ENCODE data around the gene KRTAP9-7. TPM values are rescaled to one million over a fixed set of nuclear protein-coding genes. Genes with fewer than 3 reads are reported as not detected.
"Not testable (repeated sequence)": the region's sequence is repeated elsewhere in the genome, so short reads cannot be mapped to it uniquely, and the experiment has no call there.

KRTAP9-7 gene
- total RNA-seq, 2 donors from 2014 or later = not detected

GRCh38 chr17:41231731-41232130, 43.8 kb upstream of the KRTAP9-7 start:
- Mint-ChIP-seq H3K4me1 (no peaks in the 10 kb centered on the region), H3K27ac (no peak overlapping the region), H3K27me3 (ENCODE audit: insufficient read depth) (peaks cover 22% of the 10 kb centered on the region), H3K36me3 (ENCODE audit: low read depth) (no peaks in the 10 kb centered on the region), H3K9me3 (no peaks in the 10 kb centered on the region), H3K4me3 (no peak overlapping the region)
- no peak for DNase-seq
- H3K9me3 ChIP-seq (ENCODE audit: control insufficient read depth, low read length) = no peaks in the 10 kb centered on the region
- H3K36me3 ChIP-seq (ENCODE audit: control insufficient read depth, insufficient read depth, low read length) = no peaks in the 10 kb centered on the region
- no peaks in the 10 kb centered on the region for H3K4me1 ChIP-seq (ENCODE audit: control insufficient read depth, insufficient read depth, low read length)
- no peak overlapping the region for H3K9ac ChIP-seq (ENCODE audit: extremely low read depth, low read length, poor library complexity, severe bottlenecking)
- no peak overlapping the region for H3K27ac ChIP-seq (ENCODE audit: low read depth, low read length)
- WGBS, 2 experiments (ENCODE audit: insufficient coverage in 1 of 2, insufficient read length in 1 of 2) = 88 to 89% methylated on average over 6 of the region's 6 CpGs
- H3K27me3 ChIP-seq (ENCODE audit: control insufficient read depth, insufficient read depth, low read length, poor library complexity, severe bottlenecking) = peaks cover 8% of the 10 kb centered on the region
- no peak for TF ChIP-seq CTCF (conservative IDR thresholded peaks at IDR 0.05)
- H3K4me3 ChIP-seq (ENCODE audit: low read length) = no peak overlapping the region

GRCh38 chr17:41232399-41233105, 42.9 kb upstream of the KRTAP9-7 start, which contains the start of gene KRTAP9-3:
Gene KRTAP9-3 (plus strand): TSS chr17:41232449. CDS start chr17:41232502, 53 bp downstream.
- H3K4me3 Mint-ChIP-seq; H3K4me1 ChIP-seq (ENCODE audit: control insufficient read depth, insufficient read depth, low read length); H3K27me3 ChIP-seq (ENCODE audit: control insufficient read depth, insufficient read depth, low read length, poor library complexity, severe bottlenecking); H3K36me3 Mint-ChIP-seq (ENCODE audit: low read depth); H3K36me3 ChIP-seq (ENCODE audit: control insufficient read depth, insufficient read depth, low read length); H3K27ac Mint-ChIP-seq; H3K4me1 Mint-ChIP-seq; H3K9me3 ChIP-seq (ENCODE audit: control insufficient read depth, low read length); H3K9me3 Mint-ChIP-seq; H3K4me3 ChIP-seq (ENCODE audit: low read length); DNase-seq; H3K27ac ChIP-seq (ENCODE audit: low read depth, low read length); H3K9ac ChIP-seq (ENCODE audit: extremely low read depth, low read length, poor library complexity, severe bottlenecking): not testable (repeated sequence)
- H3K27me3 Mint-ChIP-seq (ENCODE audit: insufficient read depth) = peaks cover 25% of the 10 kb centered on the region
- 87% methylated on average over 1 of the region's 1 CpG; no CpG with 5 or more reads in 1 of the 2 experiments for WGBS, 2 experiments (ENCODE audit: insufficient coverage in 1 of 2, insufficient read length in 1 of 2)

GRCh38 chr17:41237116-41237515, 38.4 kb upstream of the KRTAP9-7 start:
- H3K36me3 Mint-ChIP-seq (ENCODE audit: low read depth); H3K27ac ChIP-seq (ENCODE audit: low read depth, low read length); H3K4me3 Mint-ChIP-seq; H3K27me3 ChIP-seq (ENCODE audit: control insufficient read depth, insufficient read depth, low read length, poor library complexity, severe bottlenecking); H3K36me3 ChIP-seq (ENCODE audit: control insufficient read depth, insufficient read depth, low read length); H3K27ac Mint-ChIP-seq; H3K4me1 Mint-ChIP-seq; DNase-seq; H3K4me3 ChIP-seq (ENCODE audit: low read length); H3K9me3 ChIP-seq (ENCODE audit: control insufficient read depth, low read length); H3K9ac ChIP-seq (ENCODE audit: extremely low read depth, low read length, poor library complexity, severe bottlenecking); H3K4me1 ChIP-seq (ENCODE audit: control insufficient read depth, insufficient read depth, low read length): not testable (repeated sequence)
- WGBS, 2 experiments (ENCODE audit: insufficient coverage in 1 of 2, insufficient read length in 1 of 2) = 84 to 93% methylated on average over 2 to 4 of the region's 4 CpGs
- peaks cover 18% of the 10 kb centered on the region for H3K9me3 Mint-ChIP-seq
- H3K27me3 Mint-ChIP-seq (ENCODE audit: insufficient read depth) = peaks cover 37% of the 10 kb centered on the region

- not testable (repeated sequence) for DNase-seq; H3K4me3 ChIP-seq (ENCODE audit: low read length); H3K4me3 Mint-ChIP-seq; H3K27ac Mint-ChIP-seq; H3K27ac ChIP-seq (ENCODE audit: low read depth, low read length); H3K9ac ChIP-seq (ENCODE audit: extremely low read depth, low read length, poor library complexity, severe bottlenecking); H3K36me3 ChIP-seq (ENCODE audit: control insufficient read depth, insufficient read depth, low read length); H3K4me1 ChIP-seq (ENCODE audit: control insufficient read depth, insufficient read depth, low read length); H3K36me3 Mint-ChIP-seq (ENCODE audit: low read depth); H3K4me1 Mint-ChIP-seq; H3K9me3 ChIP-seq (ENCODE audit: control insufficient read depth, low read length); H3K27me3 ChIP-seq (ENCODE audit: control insufficient read depth, insufficient read depth, low read length, poor library complexity, severe bottlenecking)
- Mint-ChIP-seq H3K27me3 (ENCODE audit: insufficient read depth) (peaks cover 37% of the 10 kb centered on the region), H3K9me3 (peaks cover 21% of the 10 kb centered on the region)
- WGBS, 2 experiments (ENCODE audit: insufficient coverage in 1 of 2, insufficient read length in 1 of 2) = 67 to 71% methylated on average over 1 to 2 of the region's 3 CpGs
Measured at GRCh38 chr17:41237949-41238437, 37.5 kb upstream of the KRTAP9-7 start, which contains the start of gene KRTAP9-8. Gene KRTAP9-8 (plus strand): TSS chr17:41237999. CDS start chr17:41238052, 53 bp downstream.

GRCh38 chr17:41246995-41247787, 28.3 kb upstream of the KRTAP9-7 start:
- not testable (repeated sequence) for H3K9me3 ChIP-seq (ENCODE audit: control insufficient read depth, low read length); H3K36me3 Mint-ChIP-seq (ENCODE audit: low read depth); H3K4me3 Mint-ChIP-seq; H3K4me1 Mint-ChIP-seq; H3K9me3 Mint-ChIP-seq; H3K9ac ChIP-seq (ENCODE audit: extremely low read depth, low read length, poor library complexity, severe bottlenecking); H3K4me3 ChIP-seq (ENCODE audit: low read length); H3K27ac Mint-ChIP-seq; H3K4me1 ChIP-seq (ENCODE audit: control insufficient read depth, insufficient read depth, low read length); H3K27ac ChIP-seq (ENCODE audit: low read depth, low read length); DNase-seq; H3K36me3 ChIP-seq (ENCODE audit: control insufficient read depth, insufficient read depth, low read length)
- H3K27me3 Mint-ChIP-seq (ENCODE audit: insufficient read depth) = peaks cover 31% of the 10 kb centered on the region
- WGBS, 2 experiments (ENCODE audit: insufficient coverage in 1 of 2, insufficient read length in 1 of 2) = 93 to 94% methylated on average over 1 of the region's 2 CpGs
- peaks cover 11% of the 10 kb centered on the region for H3K27me3 ChIP-seq (ENCODE audit: control insufficient read depth, insufficient read depth, low read length, poor library complexity, severe bottlenecking)

GRCh38 chr17:41249637-41250240, 25.8 kb upstream of the KRTAP9-7 start, which contains the start of gene KRTAP9-4:
Gene KRTAP9-4 (plus strand): TSS chr17:41249687. CDS start chr17:41249721, 34 bp downstream.
- not testable (repeated sequence) for H3K9me3 ChIP-seq (ENCODE audit: control insufficient read depth, low read length); H3K36me3 ChIP-seq (ENCODE audit: control insufficient read depth, insufficient read depth, low read length); H3K4me1 Mint-ChIP-seq; H3K36me3 Mint-ChIP-seq (ENCODE audit: low read depth); H3K27ac ChIP-seq (ENCODE audit: low read depth, low read length); H3K4me1 ChIP-seq (ENCODE audit: control insufficient read depth, insufficient read depth, low read length); H3K4me3 ChIP-seq (ENCODE audit: low read length); DNase-seq; H3K4me3 Mint-ChIP-seq; H3K27ac Mint-ChIP-seq; H3K9ac ChIP-seq (ENCODE audit: extremely low read depth, low read length, poor library complexity, severe bottlenecking); H3K9me3 Mint-ChIP-seq
- 65% methylated on average over 2 of the region's 2 CpGs; no CpG with 5 or more reads in 1 of the 2 experiments for WGBS, 2 experiments (ENCODE audit: insufficient coverage in 1 of 2, insufficient read length in 1 of 2)
- H3K27me3 ChIP-seq (ENCODE audit: control insufficient read depth, insufficient read depth, low read length, poor library complexity, severe bottlenecking) = peaks cover 28% of the 10 kb centered on the region
- peaks cover 35% of the 10 kb centered on the region for H3K27me3 Mint-ChIP-seq (ENCODE audit: insufficient read depth)

Data from endodermal cell (in vitro differentiated cells).